SHP77 (cell line): ENCODE measurements around the gene MYO16.
A peak's percentile ranks its signal among the peaks of the same experiment; 100 is the strongest.
"Not testable (repeated sequence)": the region's sequence is repeated elsewhere in the genome, so short reads cannot be mapped to it uniquely, and the experiment has no call there.

Experiments used
- DNase-seq, 2 experiments: peaks; one replicate each; lab custom pipeline; 2025; lab: John Stamatoyannopoulos, UW

MYO16 gene

GRCh38 chr13:109072505-109072904 is 443.1 kb downstream of the MYO16 start:
- no peak for DNase-seq

GRCh38 chr13:109074436-109074835 is 445.0 kb downstream of the MYO16 start:
- DNase-seq: no peak

GRCh38 chr13:109074853-109075252 is 445.4 kb downstream of the MYO16 start:
- DNase-seq: no peak

GRCh38 chr13:109087916-109088623 is 458.7 kb downstream of the MYO16 start:
- DNase-seq: no peak

- DNase-seq: no peak
Observed at GRCh38 chr13:109088624-109088917, 459.2 kb downstream of the MYO16 start.

GRCh38 chr13:109090796-109091195 is 461.4 kb downstream of the MYO16 start:
- DNase-seq: no peak

- no peak for DNase-seq
Observed at GRCh38 chr13:109091249-109091648, 461.8 kb downstream of the MYO16 start.

- DNase-seq: not testable (repeated sequence)
Observed at GRCh38 chr13:109092186-109092585, 462.8 kb downstream of the MYO16 start.

GRCh38 chr13:109093998-109094397 is 464.6 kb downstream of the MYO16 start:
- DNase-seq: no peak

- DNase-seq: no peak
Observed at GRCh38 chr13:109095126-109095525, 465.7 kb downstream of the MYO16 start.

GRCh38 chr13:109096101-109096500 is 466.7 kb downstream of the MYO16 start:
- no peak for DNase-seq

GRCh38 chr13:109100705-109101304 is 471.4 kb downstream of the MYO16 start:
- peak; percentile 44 to 45 for DNase-seq

GRCh38 chr13:109101550-109102144 is 472.2 kb downstream of the MYO16 start:
- DNase-seq: no peak

- no peak for DNase-seq
Observed at GRCh38 chr13:109105899-109106298, 476.5 kb downstream of the MYO16 start.

GRCh38 chr13:109110159-109110558 is 480.7 kb downstream of the MYO16 start:
- DNase-seq: no peak

- DNase-seq: no peak
Observed at GRCh38 chr13:109111141-109111540, 481.7 kb downstream of the MYO16 start.

- DNase-seq: no peak
Observed at GRCh38 chr13:109113427-109113826, 484.0 kb downstream of the MYO16 start.

- DNase-seq: no peak
Observed at GRCh38 chr13:109114162-109114561, 484.8 kb downstream of the MYO16 start.

- no peak for DNase-seq
Observed at GRCh38 chr13:109114991-109115390, 485.6 kb downstream of the MYO16 start.

GRCh38 chr13:109118521-109118920 is 489.1 kb downstream of the MYO16 start:
- no peak for DNase-seq

GRCh38 chr13:109119896-109120295 is 490.5 kb downstream of the MYO16 start:
- no peak for DNase-seq

GRCh38 chr13:109121826-109122225 is 492.4 kb downstream of the MYO16 start:
- DNase-seq: no peak

GRCh38 chr13:109123971-109124370 is 494.6 kb downstream of the MYO16 start:
- DNase-seq: no peak

- DNase-seq: no peak
Observed at GRCh38 chr13:109126178-109126577, 496.8 kb downstream of the MYO16 start.
